Neural cell (in vitro differentiated cells): ENCODE measurements around the gene KIAA0753. TPM values are rescaled to one million over a fixed set of nuclear protein-coding genes. Genes with fewer than 3 reads are reported as not detected.

Experiments
- H2AFZ ChIP-seq: fragments of 200-600, 300-800 bp; sonication (generic), shearing (Covaris generic); 2 replicates; pipeline ENCODE4 v1.6.0; 2014; ENCODE audit warnings: low read depth, mild to moderate bottlenecking, antibody characterized with exemption, low read length, moderate library complexity
- H3F3A ChIP-seq: fragments of 200-600 bp; shearing (Covaris generic); 2 replicates; pipeline ENCODE4 v1.6.1; 2016; ENCODE audit warnings: mild to moderate bottlenecking, moderate library complexity, mixed read lengths, antibody characterized with exemption, low read length; ENCODE audit not compliant: insufficient read depth, poor library complexity, severe bottlenecking
- H3K27ac ChIP-seq: fragments of 200-600, 300-800 bp; sonication (generic), shearing (Covaris generic); 2 replicates; pipeline ENCODE4 v1.5.1; 2014; ENCODE audit warnings: mild to moderate bottlenecking, low read length, moderate library complexity
- H3K27me3 ChIP-seq: fragments of 300-800, 200-600 bp; sonication (generic), shearing (Covaris generic); 2 replicates; pipeline ENCODE4 v1.6.0; 2014; ENCODE audit warnings: mild to moderate bottlenecking, low read depth, low read length, moderate library complexity; ENCODE audit not compliant: insufficient read depth
- H3K36me3 ChIP-seq: fragments of 300-800, 200-600 bp; sonication (generic), shearing (Covaris generic); 2 replicates; pipeline ENCODE4 v1.5.1; 2014; ENCODE audit warnings: mild to moderate bottlenecking, antibody characterized with exemption, low read length, moderate library complexity; ENCODE audit not compliant: insufficient read depth
- H3K4me2 ChIP-seq: fragments of 300-800, 200-600 bp; sonication (generic), shearing (Covaris generic); 2 replicates; pipeline ENCODE4 v1.6.0; 2014; ENCODE audit warnings: mild to moderate bottlenecking, low read length
- H3K4me3 ChIP-seq: fragments of 300-800, 200-600 bp; sonication (generic), shearing (Covaris generic); 2 replicates; pipeline ENCODE4 v1.5.1; 2014; ENCODE audit warnings: mild to moderate bottlenecking, low read length, moderate library complexity
- H3K79me2 ChIP-seq: fragments of 200-600 bp; shearing (Covaris generic); replicated peaks from 2 replicates; pipeline ENCODE4 v1.6.0; 2014; ENCODE audit warnings: mild to moderate bottlenecking, low read length, moderate library complexity; ENCODE audit not compliant: insufficient read depth
- H3K9ac ChIP-seq: fragments of 300-800, 200-600 bp; sonication (generic), shearing (Covaris generic); 2 replicates; pipeline ENCODE4 v1.6.1; 2016; ENCODE audit warnings: mild to moderate bottlenecking, low read length, mixed read lengths
- H3K9me2 ChIP-seq: fragments of 200-600 bp; shearing (Covaris generic); 2 replicates; pipeline ENCODE4 v1.6.1; 2016; ENCODE audit warnings: mild to moderate bottlenecking, low read length, mixed read lengths; ENCODE audit not compliant: insufficient read depth
- H3K9me3 ChIP-seq: fragments of 200-600, 300-800 bp; sonication (generic), shearing (Covaris generic); 2 replicates; pipeline ENCODE4 v1.6.1; 2016; ENCODE audit warnings: mild to moderate bottlenecking, mixed run types, low read length, moderate library complexity, mixed read lengths
- H4K20me1 ChIP-seq: fragments of 200-600 bp; shearing (Covaris generic); 2 replicates; pipeline ENCODE4 v1.6.1; 2016; ENCODE audit warnings: mild to moderate bottlenecking, mixed run types; ENCODE audit not compliant: insufficient read depth
- CTCF ChIP-seq: fragments of 450-650 bp; IDR thresholded peaks from 2 replicates; pipeline ENCODE4 v1.5.1; 2014; ENCODE audit warnings: antibody characterized with exemption, mild to moderate bottlenecking, moderate library complexity; ENCODE audit not compliant: poor library complexity, severe bottlenecking
- EP300 ChIP-seq: fragments of 450-650 bp; conservative IDR thresholded peaks from 2 replicates; pipeline ENCODE4 v1.6.1; 2014; ENCODE audit warnings: antibody characterized with exemption, mild to moderate bottlenecking, moderate library complexity; ENCODE audit not compliant: poor library complexity, severe bottlenecking
- EZH2 ChIP-seq: fragments of 200-600, 300-800 bp; shearing (Covaris generic), sonication (generic); IDR thresholded peaks from 2 replicates; pipeline ENCODE4 v1.6.1; 2014; ENCODE audit warnings: antibody characterized with exemption, low read length, borderline replicate concordance, mild to moderate bottlenecking; ENCODE audit not compliant: insufficient read depth, poor library complexity, severe bottlenecking
- MXI1 ChIP-seq: fragments of 450-650 bp; conservative IDR thresholded peaks from 2 replicates; pipeline ENCODE4 v1.6.1; 2014; ENCODE audit warnings: antibody characterized with exemption, mild to moderate bottlenecking; ENCODE audit not compliant: poor library complexity, severe bottlenecking
- POLR2AphosphoS5 ChIP-seq: IDR thresholded peaks from 2 replicates; pipeline ENCODE4 v1.6.1; 2012
- RAD21 ChIP-seq: fragments of 450-650 bp; conservative IDR thresholded peaks from 2 replicates; pipeline ENCODE4 v1.6.1; 2014; ENCODE audit warnings: antibody characterized with exemption, mild to moderate bottlenecking, moderate library complexity
- REST ChIP-seq: IDR thresholded peaks from 2 replicates; pipeline ENCODE4 v1.6.1; 2012; ENCODE audit warnings: borderline replicate concordance
- SMC3 ChIP-seq: fragments of 450-650 bp; conservative IDR thresholded peaks from 2 replicates; pipeline ENCODE4 v1.6.1; 2014; ENCODE audit warnings: antibody characterized with exemption, mild to moderate bottlenecking, moderate library complexity; ENCODE audit not compliant: poor library complexity
- TAF1 ChIP-seq: IDR thresholded peaks from 2 replicates; pipeline ENCODE4 v1.6.1; 2012; ENCODE audit warnings: low read depth
- polyA plus RNA-seq: library from polyadenylated mRNA; depleted of rRNA; stranded (reverse); fragments of >200 nt; gene quantifications from 2 replicates; pipeline ENCODE4 v1.2.3, GENCODE V29; 2014

Gene KIAA0753
- polyA plus RNA-seq, 1 donor from 2014 or later: 32.3 TPM

GRCh38 chr17:6557040-6557438 is 83.5 kb downstream of the KIAA0753 start:
- H3K9me2 ChIP-seq: no peaks in the 10 kb centered on the region
- H3K27me3 ChIP-seq: peaks cover 31% of the 10 kb centered on the region
- no peak overlapping the region for H3K9ac ChIP-seq
- peak overlapping the region; percentile 15 for H3K4me2 ChIP-seq
- H3K27ac ChIP-seq: no peak overlapping the region
- no peak overlapping the region for H2AFZ ChIP-seq
- TF ChIP-seq POLR2AphosphoS5 (no peak), EP300 (no peak), MXI1 (no peak), RAD21 (no peak), SMC3 (no peak), EZH2 (no peak), TAF1 (no peak), CTCF (no peak)
- H4K20me1 ChIP-seq: no peaks in the 10 kb centered on the region
- H3K4me3 ChIP-seq: peak overlapping the region; percentile 58
- H3K9me3 ChIP-seq: no peaks in the 10 kb centered on the region
- H3K36me3 ChIP-seq: no peaks in the 10 kb centered on the region
- H3F3A ChIP-seq: no peaks in the 10 kb centered on the region
- H3K79me2 ChIP-seq: no peaks in the 10 kb centered on the region

- no peaks in the 10 kb centered on the region for H3K9me2 ChIP-seq
- TF ChIP-seq TAF1: no peak
- no peak for TF ChIP-seq REST
- TF ChIP-seq RAD21: no peak
- TF ChIP-seq MXI1: no peak
- no peak for TF ChIP-seq CTCF
- H3K4me2 ChIP-seq: peak within 1 kb of the TSS; percentile 15
- no peak within 1 kb of the TSS for H3K27ac ChIP-seq
- H3K9ac ChIP-seq: peak within 1 kb of the TSS; percentile 55
- peaks cover 31% of the 10 kb centered on the region for H3K27me3 ChIP-seq
- peak within 1 kb of the TSS; percentile 67 for H3K4me3 ChIP-seq
- no peaks in the 10 kb centered on the region for H3F3A ChIP-seq
- H2AFZ ChIP-seq: no peak within 1 kb of the TSS
- no peaks in the 10 kb centered on the region for H3K9me3 ChIP-seq
- no peaks in the 10 kb centered on the region for H3K36me3 ChIP-seq
- H3K79me2 ChIP-seq: no peaks in the 10 kb centered on the region
- H4K20me1 ChIP-seq: no peaks in the 10 kb centered on the region
Observed at GRCh38 chr17:6556121-6557039, 84.1 kb downstream of the KIAA0753 start, which contains the start of gene PITPNM3. Gene PITPNM3, minus strand, starts transcription at chr17:6556555. Its CDS starts 149 bp downstream, at chr17:6556406.
